ENCODE data around the gene RND2. TPM values are rescaled to one million over a fixed set of nuclear protein-coding genes. Genes with fewer than 3 reads are reported as not detected.

The RND2 gene
- total and polyA plus RNA-seq, 2 experiments from 2014 or later, result 18.5 to 22.9 TPM

GRCh38 chr17:43074869-43075268, 49.8 kb downstream of the RND2 start:
- no peak for ATAC-seq
- Histone ChIP-seq H3K4me3 (no peak overlapping the region), H3K27ac (ENCODE audit: low read depth) (peak overlapping the region; percentile 79), H3K9me2 (ENCODE audit: insufficient read depth) (no peaks in the 10 kb centered on the region), H2AFZ (no peak overlapping the region), H3K27me3 (ENCODE audit: insufficient read depth) (no peaks in the 10 kb centered on the region), H3K36me3 (ENCODE audit: insufficient read depth) (peaks cover 7% of the 10 kb centered on the region), H3K79me2 (replicated peaks; ENCODE audit: insufficient read depth) (no peaks in the 10 kb centered on the region), H3K4me2 (no peak overlapping the region), H3F3A (replicated peaks; ENCODE audit: low read depth) (peaks cover 7% of the 10 kb centered on the region; the same call in 1 of the 2 replicates), H3K4me1 (ENCODE audit: insufficient read depth) (peaks cover 12% of the 10 kb centered on the region), H4K20me1 (replicated peaks; ENCODE audit: insufficient read depth) (no peaks in the 10 kb centered on the region)
- no peak overlapping the region for H3K4me3 Mint-ChIP-seq
- no peak for DNase-seq (ENCODE audit: low spot score)
- no peak overlapping the region for H3K27ac Mint-ChIP-seq
- peaks cover 21% of the 10 kb centered on the region; the same call in 2 of the 3 replicates for H3K36me3 Mint-ChIP-seq (ENCODE audit: low read depth)
- no peaks in the 10 kb centered on the region for H3K9me3 Mint-ChIP-seq
- H3K27me3 Mint-ChIP-seq (ENCODE audit: insufficient read depth, low read depth, poor library complexity), result peaks cover 4% of the 10 kb centered on the region
- H3K4me1 Mint-ChIP-seq, result peaks cover 12% of the 10 kb centered on the region
- TF ChIP-seq STAT1 (IDR thresholded peaks at IDR 0.05; ENCODE audit: unreplicated experiment), result no peak
- TF ChIP-seq CTCF (conservative IDR thresholded peaks at IDR 0.05; ENCODE audit: low read depth in 2 of 2), result no peak
- TF ChIP-seq POLR2AphosphoS5 (IDR thresholded peaks at IDR 0.05; ENCODE audit: low read depth), result no peak
- TF ChIP-seq EZH2 (IDR thresholded peaks at IDR 0.05; ENCODE audit: low read depth, unreplicated experiment), result no peak
- TF ChIP-seq NANOG (IDR thresholded peaks at IDR 0.05; ENCODE audit: borderline replicate concordance), result no peak
- no peak for TF ChIP-seq ZNF462 (CRISPR knock-in tag; IDR thresholded peaks at IDR 0.05)
- no peak for TF ChIP-seq JUNB (IDR thresholded peaks at IDR 0.05; ENCODE audit: unreplicated experiment)
- no peak for TF ChIP-seq ZNF331 (CRISPR knock-in tag; IDR thresholded peaks at IDR 0.05; ENCODE audit: low read depth)
- no peak for TF ChIP-seq EZH2phosphoT487 (IDR thresholded peaks at IDR 0.05; ENCODE audit: unreplicated experiment)
- no peak for TF ChIP-seq REST (IDR thresholded peaks at IDR 0.05; ENCODE audit: unreplicated experiment)
- TF ChIP-seq ZNF114 (CRISPR knock-in tag; IDR thresholded peaks at IDR 0.05), result no peak
- no peak for TF ChIP-seq CREB1 (CRISPR knock-in tag; IDR thresholded peaks at IDR 0.05; ENCODE audit: low read depth)
- no peak for TF ChIP-seq ETS1 (IDR thresholded peaks at IDR 0.05)

Data from GM23338 (cell line).